ENCODE data around the gene SLC5A1.

SLC5A1 gene

DNA sequence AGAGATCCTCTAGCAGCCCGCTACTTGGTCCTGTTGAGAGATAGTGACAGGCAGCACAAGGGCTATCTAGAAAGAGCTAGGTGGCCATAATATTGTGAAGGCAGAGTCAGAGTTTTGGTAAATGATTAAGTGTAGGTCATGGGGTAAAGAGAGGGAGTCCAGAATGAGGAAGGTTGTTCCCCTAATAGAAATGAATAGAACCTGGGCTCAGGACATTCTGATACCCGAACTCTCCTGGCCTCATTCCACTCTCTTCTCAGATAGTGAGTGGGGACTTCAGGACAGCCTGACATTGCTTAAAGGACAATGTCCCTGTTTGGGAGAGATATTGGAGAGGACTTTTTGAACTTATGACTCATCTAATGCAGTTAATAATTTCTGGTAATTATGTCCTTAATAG, 20.6 kb downstream of the SLC5A1 start:
- no peak overlapping the region for H3K4me2 ChIP-seq (ENCODE audit: low read depth, low read length)
- no peaks in the 10 kb centered on the region for H4K20me1 ChIP-seq (ENCODE audit: insufficient read depth, low read length)
- no peaks in the 10 kb centered on the region for H3K27me3 ChIP-seq (replicated peaks; ENCODE audit: insufficient read depth, low read length)
- H2AFZ ChIP-seq (ENCODE audit: low read length) = no peak overlapping the region
- no peaks in the 10 kb centered on the region for H3K9me3 ChIP-seq (replicated peaks; ENCODE audit: insufficient read depth, low read length)
- no peaks in the 10 kb centered on the region for H3K4me1 ChIP-seq (ENCODE audit: low read length)
- H3K27ac ChIP-seq (ENCODE audit: low read length) = no peak overlapping the region
- H3K4me3 ChIP-seq (ENCODE audit: low read length) = no peak overlapping the region
- H3K36me3 ChIP-seq (replicated peaks; ENCODE audit: insufficient read depth, low read length) = no peaks in the 10 kb centered on the region
- no peak overlapping the region for H3K9ac ChIP-seq (ENCODE audit: low read length)
- TF ChIP-seq, protein P1, sequence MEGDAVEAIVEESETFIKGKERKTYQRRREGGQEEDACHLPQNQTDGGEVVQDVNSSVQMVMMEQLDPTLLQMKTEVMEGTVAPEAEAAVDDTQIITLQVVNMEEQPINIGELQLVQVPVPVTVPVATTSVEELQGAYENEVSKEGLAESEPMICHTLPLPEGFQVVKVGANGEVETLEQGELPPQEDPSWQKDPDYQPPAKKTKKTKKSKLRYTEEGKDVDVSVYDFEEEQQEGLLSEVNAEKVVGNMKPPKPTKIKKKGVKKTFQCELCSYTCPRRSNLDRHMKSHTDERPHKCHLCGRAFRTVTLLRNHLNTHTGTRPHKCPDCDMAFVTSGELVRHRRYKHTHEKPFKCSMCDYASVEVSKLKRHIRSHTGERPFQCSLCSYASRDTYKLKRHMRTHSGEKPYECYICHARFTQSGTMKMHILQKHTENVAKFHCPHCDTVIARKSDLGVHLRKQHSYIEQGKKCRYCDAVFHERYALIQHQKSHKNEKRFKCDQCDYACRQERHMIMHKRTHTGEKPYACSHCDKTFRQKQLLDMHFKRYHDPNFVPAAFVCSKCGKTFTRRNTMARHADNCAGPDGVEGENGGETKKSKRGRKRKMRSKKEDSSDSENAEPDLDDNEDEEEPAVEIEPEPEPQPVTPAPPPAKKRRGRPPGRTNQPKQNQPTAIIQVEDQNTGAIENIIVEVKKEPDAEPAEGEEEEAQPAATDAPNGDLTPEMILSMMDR (IDR thresholded peaks at IDR 0.05; ENCODE audit: low read length) = no peak
- no peak for TF ChIP-seq EZH2 (optimal IDR thresholded peaks at IDR 0.05; ENCODE audit: low read depth, low read length)
- no peak for TF ChIP-seq EZH2phosphoT487 (IDR thresholded peaks at IDR 0.05; ENCODE audit: low read length)
- DNase-seq = no peak
- H3F3A ChIP-seq (ENCODE audit: insufficient read depth, low read length) = no peaks in the 10 kb centered on the region
- H3K9me2 ChIP-seq (replicated peaks; ENCODE audit: insufficient read depth, low read length) = no peaks in the 10 kb centered on the region
- H3K79me2 ChIP-seq (ENCODE audit: low read length) = no peaks in the 10 kb centered on the region

DNA sequence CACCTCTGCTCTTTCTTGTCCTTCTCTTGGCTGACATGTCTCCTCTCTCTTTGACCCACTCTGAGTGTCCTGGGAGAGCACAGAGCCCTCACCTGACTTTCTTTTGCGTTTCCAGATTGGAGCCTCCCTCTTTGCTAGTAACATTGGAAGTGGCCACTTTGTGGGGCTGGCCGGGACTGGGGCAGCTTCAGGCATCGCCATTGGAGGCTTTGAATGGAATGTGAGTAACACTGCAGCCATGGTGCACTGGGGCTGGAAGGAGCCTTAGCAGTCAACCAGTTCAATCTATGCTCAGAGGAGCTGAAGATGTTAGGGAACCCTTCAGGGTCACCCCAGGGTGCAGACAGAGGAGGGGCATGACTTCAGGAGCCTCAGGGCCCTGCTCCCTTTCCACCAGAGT, 23.8 kb downstream of the SLC5A1 start:
- no peak overlapping the region for H3K4me2 ChIP-seq (ENCODE audit: low read depth, low read length)
- H3K9me3 ChIP-seq (replicated peaks; ENCODE audit: insufficient read depth, low read length) = no peaks in the 10 kb centered on the region
- H3K9ac ChIP-seq (ENCODE audit: low read length) = no peak overlapping the region
- H3K27ac ChIP-seq (ENCODE audit: low read length) = no peak overlapping the region
- no peaks in the 10 kb centered on the region for H3K27me3 ChIP-seq (replicated peaks; ENCODE audit: insufficient read depth, low read length)
- H3K4me1 ChIP-seq (ENCODE audit: low read length) = no peaks in the 10 kb centered on the region
- TF ChIP-seq, protein P1 (IDR thresholded peaks at IDR 0.05; ENCODE audit: low read length) = no peak
- TF ChIP-seq EZH2phosphoT487 (IDR thresholded peaks at IDR 0.05; ENCODE audit: low read length) (no peak), EZH2 (optimal IDR thresholded peaks at IDR 0.05; ENCODE audit: low read depth, low read length) (no peak)
- DNase-seq = no peak
- H4K20me1 ChIP-seq (ENCODE audit: insufficient read depth, low read length) = no peaks in the 10 kb centered on the region
- no peaks in the 10 kb centered on the region for H3K36me3 ChIP-seq (replicated peaks; ENCODE audit: insufficient read depth, low read length)
- no peak overlapping the region for H3K4me3 ChIP-seq (ENCODE audit: low read length)
- no peaks in the 10 kb centered on the region for H3K79me2 ChIP-seq (ENCODE audit: low read length)
- no peaks in the 10 kb centered on the region for H3K9me2 ChIP-seq (replicated peaks; ENCODE audit: insufficient read depth, low read length)
- no peak overlapping the region for H2AFZ ChIP-seq (ENCODE audit: low read length)
- H3F3A ChIP-seq (ENCODE audit: insufficient read depth, low read length) = no peaks in the 10 kb centered on the region

DNA sequence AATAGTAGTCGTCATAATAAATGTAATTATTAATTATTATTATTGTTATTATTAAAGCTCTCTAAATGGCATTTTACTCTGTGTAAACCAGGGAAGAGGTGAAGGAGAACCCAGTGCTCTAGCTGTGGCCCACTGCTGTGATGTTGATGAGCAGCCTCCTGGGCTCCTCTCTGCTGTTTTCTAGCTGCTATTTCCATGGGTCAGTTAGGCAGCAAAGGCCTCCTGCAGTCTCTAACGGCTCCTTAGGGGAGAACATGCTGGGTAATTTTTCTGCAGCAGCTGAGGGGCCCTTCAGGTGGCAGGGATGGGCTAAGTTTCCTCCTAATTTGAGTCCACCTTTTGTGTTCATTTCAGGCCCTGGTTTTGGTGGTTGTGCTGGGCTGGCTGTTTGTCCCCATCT, 24.6 kb downstream of the SLC5A1 start:
- no peak overlapping the region for H2AFZ ChIP-seq (ENCODE audit: low read length)

More for the DNA sequence above, 24.6 kb downstream of the SLC5A1 start:
- no peaks in the 10 kb centered on the region for H3K36me3 ChIP-seq (replicated peaks; ENCODE audit: insufficient read depth, low read length)
- no peaks in the 10 kb centered on the region for H3K9me3 ChIP-seq (replicated peaks; ENCODE audit: insufficient read depth, low read length)
- no peak for DNase-seq
- no peaks in the 10 kb centered on the region for H3K4me1 ChIP-seq (ENCODE audit: low read length)
- no peaks in the 10 kb centered on the region for H3K27me3 ChIP-seq (replicated peaks; ENCODE audit: insufficient read depth, low read length)
- no peak overlapping the region for H3K27ac ChIP-seq (ENCODE audit: low read length)
- no peak overlapping the region for H3K4me2 ChIP-seq (ENCODE audit: low read depth, low read length)
- H4K20me1 ChIP-seq (ENCODE audit: insufficient read depth, low read length) = no peaks in the 10 kb centered on the region
- H3K79me2 ChIP-seq (ENCODE audit: low read length) = no peaks in the 10 kb centered on the region
- no peak overlapping the region for H3K4me3 ChIP-seq (ENCODE audit: low read length)
- no peaks in the 10 kb centered on the region for H3K9me2 ChIP-seq (replicated peaks; ENCODE audit: insufficient read depth, low read length)
- TF ChIP-seq, protein P1 (IDR thresholded peaks at IDR 0.05; ENCODE audit: low read length) = no peak
- TF ChIP-seq EZH2phosphoT487 (IDR thresholded peaks at IDR 0.05; ENCODE audit: low read length) = no peak
- TF ChIP-seq EZH2 (optimal IDR thresholded peaks at IDR 0.05; ENCODE audit: low read depth, low read length) = no peak
- H3F3A ChIP-seq (ENCODE audit: insufficient read depth, low read length) = no peaks in the 10 kb centered on the region
- H3K9ac ChIP-seq (ENCODE audit: low read length) = no peak overlapping the region

Data from MM.1S (cell line).